Measurements from ENCODE around the gene IGFBP2. TPM values are rescaled to one million over a fixed set of nuclear protein-coding genes. Genes with fewer than 3 reads are reported as not detected.

The IGFBP2 gene
- total RNA-seq, 1 experiment from 2014 or later = 363 TPM

DNA sequence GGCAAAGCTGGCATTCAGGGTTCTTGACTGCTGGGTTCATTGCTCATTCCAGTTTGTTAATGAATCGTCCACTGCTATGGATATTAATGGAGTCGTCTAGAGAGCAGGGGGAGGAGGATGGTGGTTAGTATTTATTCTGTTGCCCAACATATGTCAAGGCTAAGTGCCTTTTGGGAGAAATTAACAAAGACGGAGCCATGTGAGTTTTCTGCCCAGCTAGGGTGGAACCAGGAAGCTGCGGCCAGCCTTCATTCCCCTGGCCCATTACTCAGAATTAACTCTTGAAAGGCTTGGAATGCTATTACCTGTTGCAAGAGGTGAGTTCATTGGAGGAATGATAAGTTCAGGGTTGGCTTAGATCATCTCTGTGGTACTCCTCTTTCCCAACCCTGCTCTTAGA is 19.3 kb downstream of the IGFBP2 start:
- Histone ChIP-seq H3K18ac (ENCODE audit: insufficient read length, low read depth, low read length) (no peak overlapping the region), H3K79me1 (ENCODE audit: insufficient read depth, low read depth, low read length, poor library complexity, severe bottlenecking) (peaks cover 8% of the 10 kb centered on the region), H2BK12ac (ENCODE audit: insufficient read length, low read depth, low read length) (no peak overlapping the region), H4K8ac (replicated peaks; ENCODE audit: insufficient read length, low read depth, low read length) (no peak overlapping the region), H3K23me2 (ENCODE audit: insufficient read length, low read depth, low read length, poor library complexity, severe bottlenecking) (no peaks in the 10 kb centered on the region), H2BK5ac (ENCODE audit: insufficient read length, low read length) (no peak overlapping the region), H3K14ac (ENCODE audit: insufficient read depth, low read length) (no peak overlapping the region), H3K56ac (ENCODE audit: insufficient read length, low read depth, low read length) (no peak overlapping the region), H4K5ac (ENCODE audit: insufficient read length, low read depth, low read length) (no peak overlapping the region), H2AK5ac (ENCODE audit: insufficient read length, low read length) (no peak overlapping the region), H3K23ac (ENCODE audit: insufficient read length, low read depth, low read length) (no peak overlapping the region), H2BK20ac (ENCODE audit: low read depth, low read length, poor library complexity, severe bottlenecking) (no peak overlapping the region), H3K4ac (ENCODE audit: low read depth, low read length) (no peak overlapping the region), H2AFZ (ENCODE audit: low read length) (no peak overlapping the region), H3K27ac (ENCODE audit: insufficient read length, low read depth, low read length) (no peak overlapping the region), H3K9me3 (ENCODE audit: control insufficient read depth, low read depth, low read length) (no peaks in the 10 kb centered on the region), H2BK120ac (ENCODE audit: low read depth, low read length, poor library complexity, severe bottlenecking) (no peak overlapping the region), H4K20me1 (ENCODE audit: control insufficient read depth, insufficient read depth, insufficient read length) (no peaks in the 10 kb centered on the region), H3K4me1 (ENCODE audit: insufficient read depth, low read length) (peaks cover 5% of the 10 kb centered on the region; the same call in 1 of the 2 replicates), H4K91ac (ENCODE audit: insufficient read length, low read depth, low read length) (no peak overlapping the region), H3T11ph (ENCODE audit: low read length) (no peak overlapping the region), H3K4me2 (ENCODE audit: insufficient read depth, insufficient read length, low read length) (no peak overlapping the region), H3K9ac (ENCODE audit: extremely low read depth, insufficient read length, low read length) (no peak overlapping the region), H3K27me3 (ENCODE audit: insufficient read depth, low read length) (no peaks in the 10 kb centered on the region), H2BK15ac (ENCODE audit: low read depth, low read length) (no peak overlapping the region), H3K79me2 (ENCODE audit: insufficient read depth, low read length) (peaks cover 27% of the 10 kb centered on the region; the same call in 1 of the 2 replicates)
- no peaks in the 10 kb centered on the region for H3K9me3 Mint-ChIP-seq
- no CpG with 5 or more reads among the region's 4 CpGs for WGBS (ENCODE audit: extremely low coverage, insufficient read length, low lambda C conversion rate)
- H3K4me3 Mint-ChIP-seq = no peak overlapping the region
- no peak for DNase-seq
- H3K4me1 Mint-ChIP-seq = peaks cover 49 to 65% of the 10 kb centered on the region in 2 experiments
- H3K36me3 Mint-ChIP-seq (ENCODE audit: insufficient read depth in 1 of 3, low read depth in 3 of 3) = peaks cover 15 to 56% (median 34%) of the 10 kb centered on the region in 3 experiments; a peak in 6 of 7 replicates
- peak overlapping the region in 1 of 3 experiments; percentile 82; a peak in 3 of 7 replicates for H3K27ac Mint-ChIP-seq
- H3K27me3 Mint-ChIP-seq (ENCODE audit: low read depth) = no peaks in the 10 kb centered on the region
- no peak for TF ChIP-seq CTCF (conservative IDR thresholded peaks at IDR 0.05)
